HepG2 (cell line): ENCODE data around the gene SLC25A17. TPM values are rescaled to one million over a fixed set of nuclear protein-coding genes. Genes with fewer than 3 reads are reported as not detected.

ENCODE experiments used
- CBFB ChIP-seq: sonication (generic); formaldehyde crosslinking; IDR thresholded peaks from 2 replicates; pipeline ENCODE4 v1.4.0; 2020; ENCODE audit warnings: missing genetic modification reagents
- FOXO1 ChIP-seq: sonication (generic); formaldehyde crosslinking; IDR thresholded peaks from 2 replicates; pipeline ENCODE4 v1.4.0; 2020; ENCODE audit warnings: missing genetic modification reagents
- MTF1 ChIP-seq: sonication (generic); formaldehyde crosslinking; IDR thresholded peaks from 2 replicates; pipeline ENCODE4 v1.5.0; 2020; ENCODE audit warnings: missing genetic modification reagents
- NR2F1 ChIP-seq, 2 experiments: fragments of 450-650 bp in 1 of 2; formaldehyde crosslinking in 1 of 2; IDR thresholded peaks; 2 replicates each; pipeline versions ENCODE4 v1.5.0 to v1.6.1; 2016 to 2020; ENCODE audit warnings: mild to moderate bottlenecking in 1 of 2, missing compliant biosample characterization in 1 of 2, missing genetic modification reagents in 1 of 2, moderate library complexity in 1 of 2
- PTBP1 ChIP-seq: fragments of 200-400 bp; formaldehyde crosslinking; IDR thresholded peaks from 2 replicates; pipeline ENCODE4 v1.6.1; 2018; ENCODE audit warnings: low read length, low read depth; ENCODE audit not compliant: poor library complexity, severe bottlenecking
- SMARCC2 ChIP-seq: fragments of 450-650 bp; IDR thresholded peaks from 2 replicates; pipeline ENCODE4 v1.6.1; 2017; ENCODE audit warnings: antibody characterized with exemption, mild to moderate bottlenecking
- TEAD2 ChIP-seq: sonication (generic); formaldehyde crosslinking; IDR thresholded peaks from 2 replicates; pipeline ENCODE4 v1.9.0; 2021; ENCODE audit warnings: missing genetic modification reagents
- ZBTB3 ChIP-seq: sonication (generic); formaldehyde crosslinking; IDR thresholded peaks from 2 replicates; pipeline ENCODE4 v1.4.0; 2020; ENCODE audit warnings: low read depth, mild to moderate bottlenecking, moderate library complexity, missing genetic modification reagents, borderline replicate concordance
- ZFAT ChIP-seq: sonication (generic); formaldehyde crosslinking; conservative IDR thresholded peaks from 2 replicates; pipeline ENCODE4 v1.8.1; 2023; ENCODE audit warnings: missing genetic modification reagents, inconsistent platforms
- ZZZ3 ChIP-seq: sonication (generic); formaldehyde crosslinking; IDR thresholded peaks from 2 replicates; pipeline ENCODE4 v1.4.0; 2020; ENCODE audit warnings: missing genetic modification reagents, mild to moderate bottlenecking, borderline replicate concordance
- polyA plus RNA-seq, 8 experiments: library from polyadenylated mRNA; depleted of rRNA in 3 of 8; stranded (reverse) in 7 of 8; unstranded in 1 of 8; fragments of >200 nt; fragmentation: Illumina TruSeq in 4 of 8; extraction: Trizol in 4 of 8; gene quantifications; 2 replicates each; pipeline versions ENCODE4 v1.2.1 to v1.2.3, GENCODE V29; 2011 to 2016; ENCODE audit warnings: low read depth in 4 of 8, missing spikeins in 1 of 8, mixed read lengths in 1 of 8; ENCODE audit not compliant: insufficient read depth in 1 of 8
- total RNA-seq, 5 experiments: library from RNA; depleted of rRNA; stranded (reverse); fragments of >200 nt; fragmentation: Illumina TruSeq; extraction: Trizol; gene quantifications; 2 replicates each; pipeline ENCODE4 v1.2.3, GENCODE V29; 2016; ENCODE audit warnings: low read depth in 1 of 5
- TF ChIP-seq, protein P1 (sequence below): sonication (generic); formaldehyde crosslinking; IDR thresholded peaks from 2 replicates; pipeline ENCODE4 v1.9.0; 2021; ENCODE audit warnings: mild to moderate bottlenecking, missing genetic modification reagents
- TF ChIP-seq, protein P2 (sequence below): sonication (generic); formaldehyde crosslinking; IDR thresholded peaks from 2 replicates; pipeline ENCODE4 v1.4.0; 2020; ENCODE audit warnings: missing genetic modification reagents
- TF ChIP-seq, protein P3 (sequence below): sonication (generic); formaldehyde crosslinking; IDR thresholded peaks from 2 replicates; pipeline ENCODE4 v1.4.0; 2020; ENCODE audit warnings: missing genetic modification reagents, borderline replicate concordance
- TF ChIP-seq, protein P4 (sequence below): sonication (generic); formaldehyde crosslinking; conservative IDR thresholded peaks from 2 replicates; pipeline ENCODE4 v1.4.0; 2020; ENCODE audit warnings: missing genetic modification reagents

The SLC25A17 gene
- total and polyA plus RNA-seq, 2 of the 13 experiments (the other 11 are each of a cell fraction or from before 2014, with no cell fraction given): 15.7 to 27.9 TPM

DNA sequence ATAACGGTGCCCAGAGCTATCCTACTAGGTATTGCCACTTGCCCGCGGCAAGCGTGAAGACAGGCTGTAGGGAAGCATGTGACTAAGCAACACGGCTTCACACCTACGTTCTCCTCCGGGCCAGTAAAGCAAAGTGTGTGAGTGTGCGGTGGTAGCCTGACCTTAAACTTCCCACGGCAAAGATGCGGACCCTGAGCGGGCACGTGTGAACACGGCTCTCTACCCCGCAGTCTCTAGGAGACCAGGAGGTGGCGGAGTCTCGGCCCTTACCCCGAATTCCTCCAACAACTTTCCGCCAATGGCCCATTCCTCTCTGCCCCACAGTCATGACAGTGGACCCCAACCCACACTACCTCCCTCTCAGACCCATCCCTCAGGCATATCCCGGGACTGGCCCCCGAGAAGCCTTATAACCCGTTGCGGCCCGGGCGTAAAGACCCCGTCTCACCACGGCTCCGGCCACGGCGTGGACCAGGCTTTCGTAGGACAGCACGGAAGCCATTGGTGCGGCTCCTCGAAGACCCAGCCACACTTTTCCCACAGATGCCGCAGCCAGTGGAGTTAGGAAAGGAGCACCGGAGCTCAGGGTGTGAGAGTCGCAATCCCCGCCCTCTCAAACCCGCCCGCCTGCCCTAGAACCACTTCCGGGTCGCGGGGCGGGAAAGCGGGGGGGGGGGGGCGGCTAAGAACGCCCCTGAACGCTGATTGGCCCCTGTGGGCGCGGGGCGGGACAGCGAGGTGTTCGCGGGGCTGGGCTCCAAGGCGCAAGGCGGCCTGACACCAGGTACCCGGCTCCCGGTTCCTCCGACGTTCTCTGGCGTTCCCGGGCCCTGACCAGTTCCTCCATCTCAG is at the start of gene SLC25A17 (continued):
- TF ChIP-seq, protein P1, sequence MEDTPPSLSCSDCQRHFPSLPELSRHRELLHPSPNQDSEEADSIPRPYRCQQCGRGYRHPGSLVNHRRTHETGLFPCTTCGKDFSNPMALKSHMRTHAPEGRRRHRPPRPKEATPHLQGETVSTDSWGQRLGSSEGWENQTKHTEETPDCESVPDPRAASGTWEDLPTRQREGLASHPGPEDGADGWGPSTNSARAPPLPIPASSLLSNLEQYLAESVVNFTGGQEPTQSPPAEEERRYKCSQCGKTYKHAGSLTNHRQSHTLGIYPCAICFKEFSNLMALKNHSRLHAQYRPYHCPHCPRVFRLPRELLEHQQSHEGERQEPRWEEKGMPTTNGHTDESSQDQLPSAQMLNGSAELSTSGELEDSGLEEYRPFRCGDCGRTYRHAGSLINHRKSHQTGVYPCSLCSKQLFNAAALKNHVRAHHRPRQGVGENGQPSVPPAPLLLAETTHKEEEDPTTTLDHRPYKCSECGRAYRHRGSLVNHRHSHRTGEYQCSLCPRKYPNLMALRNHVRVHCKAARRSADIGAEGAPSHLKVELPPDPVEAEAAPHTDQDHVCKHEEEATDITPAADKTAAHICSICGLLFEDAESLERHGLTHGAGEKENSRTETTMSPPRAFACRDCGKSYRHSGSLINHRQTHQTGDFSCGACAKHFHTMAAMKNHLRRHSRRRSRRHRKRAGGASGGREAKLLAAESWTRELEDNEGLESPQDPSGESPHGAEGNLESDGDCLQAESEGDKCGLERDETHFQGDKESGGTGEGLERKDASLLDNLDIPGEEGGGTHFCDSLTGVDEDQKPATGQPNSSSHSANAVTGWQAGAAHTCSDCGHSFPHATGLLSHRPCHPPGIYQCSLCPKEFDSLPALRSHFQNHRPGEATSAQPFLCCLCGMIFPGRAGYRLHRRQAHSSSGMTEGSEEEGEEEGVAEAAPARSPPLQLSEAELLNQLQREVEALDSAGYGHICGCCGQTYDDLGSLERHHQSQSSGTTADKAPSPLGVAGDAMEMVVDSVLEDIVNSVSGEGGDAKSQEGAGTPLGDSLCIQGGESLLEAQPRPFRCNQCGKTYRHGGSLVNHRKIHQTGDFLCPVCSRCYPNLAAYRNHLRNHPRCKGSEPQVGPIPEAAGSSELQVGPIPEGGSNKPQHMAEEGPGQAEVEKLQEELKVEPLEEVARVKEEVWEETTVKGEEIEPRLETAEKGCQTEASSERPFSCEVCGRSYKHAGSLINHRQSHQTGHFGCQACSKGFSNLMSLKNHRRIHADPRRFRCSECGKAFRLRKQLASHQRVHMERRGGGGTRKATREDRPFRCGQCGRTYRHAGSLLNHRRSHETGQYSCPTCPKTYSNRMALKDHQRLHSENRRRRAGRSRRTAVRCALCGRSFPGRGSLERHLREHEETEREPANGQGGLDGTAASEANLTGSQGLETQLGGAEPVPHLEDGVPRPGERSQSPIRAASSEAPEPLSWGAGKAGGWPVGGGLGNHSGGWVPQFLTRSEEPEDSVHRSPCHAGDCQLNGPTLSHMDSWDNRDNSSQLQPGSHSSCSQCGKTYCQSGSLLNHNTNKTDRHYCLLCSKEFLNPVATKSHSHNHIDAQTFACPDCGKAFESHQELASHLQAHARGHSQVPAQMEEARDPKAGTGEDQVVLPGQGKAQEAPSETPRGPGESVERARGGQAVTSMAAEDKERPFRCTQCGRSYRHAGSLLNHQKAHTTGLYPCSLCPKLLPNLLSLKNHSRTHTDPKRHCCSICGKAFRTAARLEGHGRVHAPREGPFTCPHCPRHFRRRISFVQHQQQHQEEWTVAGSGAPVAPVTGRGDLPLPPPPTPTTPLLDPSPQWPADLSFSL (CRISPR knock-in tag): no peak; the same call in 1 of the 2 replicates
- TF ChIP-seq PTBP1: no peak
- TF ChIP-seq CBFB (CRISPR knock-in tag): no peak
- TF ChIP-seq NR2F1 (CRISPR knock-in tag; IDR thresholded peaks at IDR 0.05): no peak
- TF ChIP-seq, protein P2, sequence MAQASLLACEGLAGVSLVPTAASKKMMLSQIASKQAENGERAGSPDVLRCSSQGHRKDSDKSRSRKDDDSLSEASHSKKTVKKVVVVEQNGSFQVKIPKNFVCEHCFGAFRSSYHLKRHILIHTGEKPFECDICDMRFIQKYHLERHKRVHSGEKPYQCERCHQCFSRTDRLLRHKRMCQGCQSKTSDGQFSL (CRISPR knock-in tag): peak; percentile 97
- TF ChIP-seq TEAD2 (CRISPR knock-in tag): no peak
- TF ChIP-seq, protein P3, sequence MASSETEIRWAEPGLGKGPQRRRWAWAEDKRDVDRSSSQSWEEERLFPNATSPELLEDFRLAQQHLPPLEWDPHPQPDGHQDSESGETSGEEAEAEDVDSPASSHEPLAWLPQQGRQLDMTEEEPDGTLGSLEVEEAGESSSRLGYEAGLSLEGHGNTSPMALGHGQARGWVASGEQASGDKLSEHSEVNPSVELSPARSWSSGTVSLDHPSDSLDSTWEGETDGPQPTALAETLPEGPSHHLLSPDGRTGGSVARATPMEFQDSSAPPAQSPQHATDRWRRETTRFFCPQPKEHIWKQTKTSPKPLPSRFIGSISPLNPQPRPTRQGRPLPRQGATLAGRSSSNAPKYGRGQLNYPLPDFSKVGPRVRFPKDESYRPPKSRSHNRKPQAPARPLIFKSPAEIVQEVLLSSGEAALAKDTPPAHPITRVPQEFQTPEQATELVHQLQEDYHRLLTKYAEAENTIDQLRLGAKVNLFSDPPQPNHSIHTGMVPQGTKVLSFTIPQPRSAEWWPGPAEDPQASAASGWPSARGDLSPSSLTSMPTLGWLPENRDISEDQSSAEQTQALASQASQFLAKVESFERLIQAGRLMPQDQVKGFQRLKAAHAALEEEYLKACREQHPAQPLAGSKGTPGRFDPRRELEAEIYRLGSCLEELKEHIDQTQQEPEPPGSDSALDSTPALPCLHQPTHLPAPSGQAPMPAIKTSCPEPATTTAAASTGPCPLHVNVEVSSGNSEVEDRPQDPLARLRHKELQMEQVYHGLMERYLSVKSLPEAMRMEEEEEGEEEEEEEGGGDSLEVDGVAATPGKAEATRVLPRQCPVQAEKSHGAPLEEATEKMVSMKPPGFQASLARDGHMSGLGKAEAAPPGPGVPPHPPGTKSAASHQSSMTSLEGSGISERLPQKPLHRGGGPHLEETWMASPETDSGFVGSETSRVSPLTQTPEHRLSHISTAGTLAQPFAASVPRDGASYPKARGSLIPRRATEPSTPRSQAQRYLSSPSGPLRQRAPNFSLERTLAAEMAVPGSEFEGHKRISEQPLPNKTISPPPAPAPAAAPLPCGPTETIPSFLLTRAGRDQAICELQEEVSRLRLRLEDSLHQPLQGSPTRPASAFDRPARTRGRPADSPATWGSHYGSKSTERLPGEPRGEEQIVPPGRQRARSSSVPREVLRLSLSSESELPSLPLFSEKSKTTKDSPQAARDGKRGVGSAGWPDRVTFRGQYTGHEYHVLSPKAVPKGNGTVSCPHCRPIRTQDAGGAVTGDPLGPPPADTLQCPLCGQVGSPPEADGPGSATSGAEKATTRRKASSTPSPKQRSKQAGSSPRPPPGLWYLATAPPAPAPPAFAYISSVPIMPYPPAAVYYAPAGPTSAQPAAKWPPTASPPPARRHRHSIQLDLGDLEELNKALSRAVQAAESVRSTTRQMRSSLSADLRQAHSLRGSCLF (CRISPR knock-in tag): no peak
- TF ChIP-seq FOXO1 (CRISPR knock-in tag): no peak
- no peak for TF ChIP-seq ZZZ3 (CRISPR knock-in tag)
- TF ChIP-seq SMARCC2: no peak
- no peak for TF ChIP-seq ZFAT
- no peak for TF ChIP-seq MTF1 (CRISPR knock-in tag)
- TF ChIP-seq, protein P4, sequence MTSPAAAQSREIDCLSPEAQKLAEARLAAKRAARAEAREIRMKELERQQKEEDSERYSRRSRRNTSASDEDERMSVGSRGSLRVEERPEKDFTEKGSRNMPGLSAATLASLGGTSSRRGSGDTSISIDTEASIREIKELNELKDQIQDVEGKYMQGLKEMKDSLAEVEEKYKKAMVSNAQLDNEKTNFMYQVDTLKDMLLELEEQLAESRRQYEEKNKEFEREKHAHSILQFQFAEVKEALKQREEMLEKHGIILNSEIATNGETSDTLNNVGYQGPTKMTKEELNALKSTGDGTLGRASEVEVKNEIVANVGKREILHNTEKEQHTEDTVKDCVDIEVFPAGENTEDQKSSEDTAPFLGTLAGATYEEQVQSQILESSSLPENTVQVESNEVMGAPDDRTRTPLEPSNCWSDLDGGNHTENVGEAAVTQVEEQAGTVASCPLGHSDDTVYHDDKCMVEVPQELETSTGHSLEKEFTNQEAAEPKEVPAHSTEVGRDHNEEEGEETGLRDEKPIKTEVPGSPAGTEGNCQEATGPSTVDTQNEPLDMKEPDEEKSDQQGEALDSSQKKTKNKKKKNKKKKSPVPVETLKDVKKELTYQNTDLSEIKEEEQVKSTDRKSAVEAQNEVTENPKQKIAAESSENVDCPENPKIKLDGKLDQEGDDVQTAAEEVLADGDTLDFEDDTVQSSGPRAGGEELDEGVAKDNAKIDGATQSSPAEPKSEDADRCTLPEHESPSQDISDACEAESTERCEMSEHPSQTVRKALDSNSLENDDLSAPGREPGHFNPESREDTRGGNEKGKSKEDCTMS (CRISPR knock-in tag): no peak
- no peak for TF ChIP-seq ZBTB3 (CRISPR knock-in tag)
